GM18951 (cell line): ENCODE results near the gene SPON1.

ENCODE experiments used
- POLR2A ChIP-seq: IDR thresholded peaks from 4 replicates; pipeline ENCODE4 v1.6.1; 2011; ENCODE audit warnings: mild to moderate bottlenecking; ENCODE audit not compliant: insufficient read length, insufficient read depth; ENCODE audit errors: extremely low read depth
- in situ Hi-C: fragments of 300-500 bp; cut with MboI; formaldehyde crosslinking; loops from one replicate; pipeline ENCODE4 v1.12.0; 2022; ENCODE audit warnings: low sequenced_read_pairs, mixed read lengths, inconsistent platforms; ENCODE audit not compliant: unreplicated experiment

SPON1 gene

GRCh38 chr11:14242187-14242586, 279.7 kb downstream of the SPON1 start:
- no peak for TF ChIP-seq POLR2A
- in situ Hi-C loops: no loop called here

DNA sequence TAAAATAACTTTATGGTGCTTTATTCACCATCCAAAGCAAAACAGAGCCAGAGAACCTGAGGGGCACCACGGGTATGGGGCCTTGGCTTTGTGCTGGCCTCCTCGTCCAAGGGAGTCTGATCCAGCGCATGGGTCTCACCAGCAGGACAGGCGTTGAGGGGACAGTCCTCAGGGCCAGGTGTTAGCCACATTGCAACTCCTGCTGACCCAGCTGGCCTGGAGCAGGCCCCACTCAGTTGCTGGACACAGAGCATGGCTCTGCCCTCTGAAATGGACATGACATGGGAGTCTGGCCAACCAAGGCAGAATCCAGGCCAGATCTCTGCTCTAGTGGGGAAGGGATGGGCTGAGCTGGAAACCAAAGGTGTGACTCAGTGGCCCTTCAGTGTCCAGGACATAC, 280.2 kb downstream of the SPON1 start:
- no peak for TF ChIP-seq POLR2A
- in situ Hi-C loops: no loop called here

GRCh38 chr11:14244926-14245325, 282.4 kb downstream of the SPON1 start:
- in situ Hi-C loops: loop anchor here (5.0 kb wide), 1 partner anchor 288 kb away; no protein-coding TSS in a partner anchor
- no peak for TF ChIP-seq POLR2A

GRCh38 chr11:14245444-14245843, 282.9 kb downstream of the SPON1 start:
- TF ChIP-seq POLR2A: no peak
- in situ Hi-C loops: loop anchor here (5.0 kb wide), 1 partner anchor 288 kb away; no protein-coding TSS in a partner anchor

- no peak for TF ChIP-seq POLR2A
- in situ Hi-C loops: loop anchor here (5.0 kb wide), 1 partner anchor 291 kb away; no protein-coding TSS in a partner anchor
These were observed 286.1 kb downstream of the SPON1 start for GRCh38 chr11:14248580-14248981.

DNA sequence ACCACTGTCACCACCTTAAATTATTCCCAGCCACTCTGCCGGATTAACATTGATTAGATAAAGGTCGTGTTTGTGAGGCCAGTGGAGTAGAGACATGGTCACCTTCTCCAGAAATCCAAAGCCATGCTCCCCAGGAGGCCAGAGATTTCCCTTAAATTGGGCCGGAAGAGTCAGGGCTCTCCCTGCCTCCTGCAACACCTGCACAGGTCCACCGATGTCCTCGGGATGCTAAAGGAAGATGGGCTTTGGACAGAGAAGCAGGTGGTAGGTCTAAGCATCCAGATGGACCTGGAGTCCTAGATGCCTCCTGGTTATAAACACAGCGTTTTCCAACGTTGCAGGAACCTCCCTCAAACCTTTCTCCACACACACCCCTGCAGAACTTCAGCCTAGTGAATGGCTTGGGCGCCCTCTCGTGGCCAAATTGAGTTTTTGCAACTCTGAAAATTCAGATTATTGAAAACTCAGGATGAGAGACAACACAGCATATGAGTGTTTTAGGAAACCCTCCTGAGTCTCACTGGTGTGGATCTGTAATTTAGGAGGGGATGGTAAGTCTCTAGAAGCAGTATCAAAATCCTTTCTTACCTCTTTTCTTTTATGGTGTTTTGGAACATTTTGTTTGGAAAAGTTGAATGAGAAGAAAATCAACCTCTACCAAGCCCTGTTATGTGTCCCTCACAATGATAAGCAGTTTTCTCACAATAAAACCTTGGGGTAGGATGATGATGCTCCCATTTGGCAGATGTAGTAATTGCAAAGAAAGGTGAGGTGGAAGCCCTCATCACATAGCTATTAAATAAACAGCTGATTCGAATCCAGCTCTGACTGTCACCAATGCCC, 286.8 kb downstream of the SPON1 start:
- TF ChIP-seq POLR2A: no peak
- in situ Hi-C loops: loop anchor here (5.0 kb wide), 1 partner anchor 292 kb away; no protein-coding TSS in a partner anchor

DNA sequence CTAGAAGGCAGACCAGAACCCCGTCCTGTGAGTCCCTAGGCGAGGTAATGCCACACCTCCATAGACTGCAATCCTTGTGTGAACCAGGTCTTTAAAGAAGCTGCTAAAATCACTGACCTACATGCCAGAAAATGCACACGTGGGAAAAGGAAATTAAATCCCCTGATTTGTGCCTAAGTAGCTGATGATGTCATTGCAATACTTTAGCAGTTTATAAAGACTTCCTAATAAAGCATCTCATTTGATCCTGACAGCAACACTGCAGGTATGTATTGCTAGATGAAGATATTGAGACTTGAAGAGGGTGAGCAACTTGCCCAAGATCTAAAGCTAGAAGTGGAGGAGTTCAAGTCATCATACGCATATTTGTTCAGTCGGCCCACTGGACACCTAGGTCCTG, 289.2 kb downstream of the SPON1 start:
- in situ Hi-C loops: loop anchor here (10.0 kb wide), 1 partner anchor 477 kb away; no protein-coding TSS in a partner anchor
- TF ChIP-seq POLR2A: no peak

GRCh38 chr11:14252501-14252900, 290.0 kb downstream of the SPON1 start:
- in situ Hi-C loops: loop anchor here (10.0 kb wide), 1 partner anchor 478 kb away; no protein-coding TSS in a partner anchor

GRCh38 chr11:14253421-14253820, 290.9 kb downstream of the SPON1 start:
- TF ChIP-seq POLR2A: no peak
- in situ Hi-C loops: loop anchor here (10.0 kb wide), 1 partner anchor 479 kb away; no protein-coding TSS in a partner anchor

- no peak for TF ChIP-seq POLR2A
- in situ Hi-C loops: loop anchor here (10.0 kb wide), 1 partner anchor 479 kb away; no protein-coding TSS in a partner anchor
These were observed 291.3 kb downstream of the SPON1 start for GRCh38 chr11:14253840-14254239.

DNA sequence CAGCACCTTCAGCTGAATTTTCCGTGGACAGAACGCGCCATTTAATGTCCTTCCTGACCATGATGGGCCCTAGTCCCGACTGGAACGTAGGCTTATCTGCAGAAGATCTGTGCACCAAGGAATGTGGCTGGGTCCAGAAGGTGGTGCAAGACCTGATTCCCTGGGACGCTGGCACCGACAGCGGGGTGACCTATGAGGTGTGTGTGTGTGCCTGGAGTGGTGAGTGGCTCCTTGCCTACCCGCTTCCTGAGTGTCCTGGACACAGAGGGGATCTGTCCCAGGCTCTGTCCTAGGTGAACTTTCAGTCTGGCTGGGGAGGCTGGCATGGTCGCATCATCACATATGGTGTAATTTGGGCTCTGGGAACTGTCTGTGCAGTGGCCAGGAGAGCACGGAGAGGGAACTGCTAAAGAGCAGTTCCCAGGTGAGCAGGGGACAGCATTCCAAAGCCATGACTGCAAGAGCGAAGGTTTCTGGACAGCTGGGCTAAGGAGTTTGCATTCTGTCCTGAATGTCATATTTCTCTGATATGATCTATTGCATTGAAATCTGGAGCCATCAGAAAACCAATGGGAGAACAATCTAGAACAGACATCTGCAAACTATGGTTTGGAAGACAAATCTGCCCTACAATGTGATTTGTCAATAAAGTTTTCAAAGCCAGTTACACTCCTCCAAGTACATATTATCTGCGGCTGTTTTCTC, 292.2 kb downstream of the SPON1 start:
- in situ Hi-C loops: loop anchor here (10.0 kb wide), 1 partner anchor 480 kb away; no protein-coding TSS in a partner anchor
- TF ChIP-seq POLR2A: no peak

- in situ Hi-C loops: loop anchor here (10.0 kb wide), 1 partner anchor 480 kb away; no protein-coding TSS in a partner anchor
- no peak for TF ChIP-seq POLR2A
These were observed 292.7 kb downstream of the SPON1 start for GRCh38 chr11:14255238-14255534.

DNA sequence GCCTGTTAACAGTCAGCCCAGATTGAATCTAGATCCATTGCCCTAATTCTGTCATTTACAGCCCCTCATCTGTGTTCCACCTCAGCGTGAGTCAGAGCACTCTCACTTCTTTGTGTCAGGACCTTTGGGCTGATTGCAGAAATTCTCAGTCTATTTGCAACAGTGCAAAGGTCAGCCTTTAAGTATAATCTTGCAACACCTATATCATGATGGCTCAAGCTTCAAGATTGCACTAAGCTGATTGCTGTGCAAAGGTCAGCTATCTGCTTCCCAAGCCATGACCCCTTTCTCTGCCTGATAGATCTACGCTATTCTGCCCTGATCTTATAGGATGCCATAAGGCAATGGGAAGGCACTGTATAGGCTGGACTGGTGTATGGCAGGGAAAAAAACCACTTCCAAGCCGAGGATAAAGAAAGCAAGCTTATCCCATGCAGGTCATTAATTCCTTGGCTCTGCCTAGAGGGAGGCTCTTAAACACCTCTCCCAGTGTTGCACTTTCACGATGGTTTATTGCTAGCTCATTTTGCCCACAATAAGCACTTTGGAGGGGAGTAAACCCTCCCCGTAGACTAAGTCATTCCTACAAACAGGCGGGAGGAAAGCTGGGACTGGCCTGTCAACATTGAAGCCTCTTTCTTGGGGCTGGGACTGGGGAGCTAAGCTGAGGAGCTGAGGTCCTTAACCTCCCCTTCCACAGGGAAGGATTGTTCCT, 295.9 kb downstream of the SPON1 start:
- in situ Hi-C loops: loop anchor here (10.0 kb wide), 1 partner anchor 484 kb away; no protein-coding TSS in a partner anchor

More for the DNA sequence above, 295.9 kb downstream of the SPON1 start:
- TF ChIP-seq POLR2A: no peak
